Fibroblast of skin of right biceps (primary cell): ENCODE data around the gene ATF7.
"Not testable (repeated sequence)": the region's sequence is repeated elsewhere in the genome, so short reads cannot be mapped to it uniquely, and the experiment has no call there.

Experiments
- DNase-seq: peaks from one replicate; pipeline ENCODE4 v3.0.0-alpha.2; 2013

The ATF7 gene

GRCh38 chr12:53626702-53627169, 554 bp upstream of the ATF7 start:
- DNase-seq = no peak

GRCh38 chr12:53625373-53625945, 723 bp downstream of the ATF7 start:
- no peak for DNase-seq

DNA sequence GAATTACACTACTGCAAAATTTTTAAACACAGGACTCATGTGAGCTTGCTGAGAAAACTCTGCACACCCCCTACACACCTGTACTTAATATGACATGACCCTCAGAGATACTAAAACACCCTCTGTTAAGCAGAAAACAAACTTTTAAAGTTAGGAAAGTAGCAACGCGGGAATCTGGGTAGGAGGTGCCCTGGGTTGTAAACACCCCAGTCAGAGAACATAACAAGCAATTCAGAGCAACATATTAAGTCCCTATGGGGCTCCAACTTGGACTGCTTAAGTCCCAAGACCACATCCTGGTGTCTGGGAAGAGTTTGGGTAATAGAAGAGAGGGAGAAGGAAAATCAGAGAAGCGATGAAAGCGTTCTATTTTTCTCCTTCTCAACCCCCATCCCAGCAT, 1.2 kb downstream of the ATF7 start:
- no peak for DNase-seq

DNA sequence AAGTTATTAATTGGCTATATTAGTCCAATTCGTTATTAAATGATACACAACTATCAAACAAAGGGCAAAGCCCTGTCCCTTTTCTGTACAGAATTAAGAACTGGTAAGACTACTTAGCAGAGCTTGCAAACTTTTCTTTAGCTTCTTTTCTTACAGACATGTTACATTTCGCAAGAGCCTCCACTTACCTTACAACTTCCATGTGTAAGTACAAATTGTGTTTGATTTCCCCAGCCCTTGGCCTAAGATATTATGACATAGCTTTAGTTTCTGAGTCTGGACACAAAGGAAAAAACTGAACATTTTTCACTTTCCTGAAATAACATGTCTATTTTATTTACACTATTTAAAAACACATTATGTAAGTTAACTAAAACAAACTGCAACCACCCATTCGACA, 1.7 kb downstream of the ATF7 start:
- no peak for DNase-seq

- peak; percentile 26 for DNase-seq
Observed at GRCh38 chr12:53623548-53624385, 2.4 kb downstream of the ATF7 start.

DNA sequence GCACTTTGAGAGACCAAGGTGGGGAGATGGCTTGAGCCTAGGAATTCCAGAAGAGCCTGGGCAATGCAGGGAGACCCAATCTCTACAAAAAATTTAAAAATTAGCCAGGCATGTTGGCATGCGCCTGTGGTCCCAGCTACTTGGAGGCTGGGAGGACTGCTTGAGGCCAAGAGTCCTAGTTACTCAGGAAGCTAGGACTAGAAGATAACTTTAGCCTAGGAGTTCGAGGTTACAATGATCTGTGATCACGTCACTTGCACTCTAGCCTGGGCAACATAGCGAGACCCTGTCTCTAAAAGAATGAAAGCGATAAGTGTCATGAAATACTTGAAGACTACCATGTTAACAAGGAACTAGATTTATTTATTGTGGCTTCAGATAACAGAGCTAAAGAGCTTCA, 3.5 kb downstream of the ATF7 start:
- no peak for DNase-seq

DNA sequence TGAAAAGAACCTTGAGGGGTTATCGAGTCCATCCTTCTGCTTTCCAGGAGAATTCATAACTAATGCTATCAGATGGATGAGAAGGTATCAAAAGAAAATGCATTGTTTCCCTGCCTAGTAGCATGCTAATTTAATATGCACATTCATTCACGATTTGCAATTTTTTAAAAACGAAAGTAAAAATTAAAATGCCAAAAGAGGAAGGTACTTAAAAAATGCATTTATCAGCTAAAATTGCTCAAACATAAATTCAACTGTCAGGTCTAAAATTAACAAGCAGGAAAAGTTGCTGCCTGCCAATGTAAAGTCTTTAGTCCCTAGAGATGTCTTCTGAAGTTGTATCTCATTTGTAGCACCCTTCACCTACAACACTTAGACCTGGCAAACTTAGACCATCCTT, 7.9 kb downstream of the ATF7 start:
- no peak for DNase-seq

DNA sequence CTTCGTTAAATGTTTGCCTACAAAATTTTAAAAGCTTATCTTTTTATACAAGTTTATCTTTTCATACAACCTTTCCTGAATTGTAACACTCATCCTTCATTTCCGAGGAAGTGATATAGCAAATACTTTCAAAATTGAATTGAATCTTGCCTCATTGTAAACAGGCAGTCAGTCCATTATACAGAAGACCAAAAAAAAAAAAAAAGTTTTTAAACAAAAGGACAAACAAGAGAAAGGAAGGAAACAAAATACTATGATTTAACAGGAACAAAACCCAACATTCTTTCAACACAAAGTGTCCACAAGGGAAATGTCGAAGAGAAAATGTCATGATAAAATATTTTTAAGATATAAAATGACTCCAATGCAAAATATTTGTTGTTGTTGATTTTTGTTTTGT, 8.5 kb downstream of the ATF7 start:
- DNase-seq = no peak

GRCh38 chr12:53616950-53617349, 9.2 kb downstream of the ATF7 start:
- DNase-seq = no peak

DNA sequence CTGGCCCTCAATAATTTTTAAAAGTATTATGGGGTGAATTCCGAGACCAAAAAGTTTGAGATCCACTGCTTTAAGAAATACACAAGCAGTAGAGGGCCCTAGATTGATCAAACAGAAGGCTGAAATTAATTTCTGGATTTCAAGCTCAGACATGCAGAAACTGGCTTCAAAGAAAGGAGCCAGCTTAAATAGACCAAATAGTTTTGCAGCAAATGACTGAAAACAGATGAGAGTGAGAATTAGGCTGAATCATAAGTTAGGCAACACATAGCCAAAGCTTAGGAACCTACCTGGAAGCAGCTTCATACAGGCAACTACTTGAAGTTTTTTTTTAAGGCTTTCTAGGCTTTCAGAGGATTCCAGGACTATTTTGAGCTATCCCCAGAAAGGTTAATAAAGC, 12.4 kb downstream of the ATF7 start:
- peak; percentile 16 for DNase-seq

DNA sequence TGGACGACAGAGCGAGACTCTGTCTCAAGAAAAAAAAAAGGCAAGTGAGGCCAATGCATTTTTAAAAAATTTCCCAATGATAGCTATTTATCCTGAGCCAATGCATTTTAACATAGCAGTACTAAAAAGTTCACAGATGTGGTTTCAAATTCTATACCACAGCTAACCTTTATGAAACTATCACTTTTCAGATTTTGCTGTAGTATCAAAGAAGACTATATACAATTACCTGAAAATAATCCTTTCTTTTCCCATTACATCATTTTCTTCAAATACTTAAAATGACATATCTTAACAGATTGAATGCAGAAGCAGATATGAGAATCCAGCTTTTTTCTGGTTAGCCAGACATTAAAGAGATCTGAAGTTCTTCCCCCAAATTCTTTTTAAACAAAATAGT, 13.2 kb downstream of the ATF7 start:
- no peak for DNase-seq

DNA sequence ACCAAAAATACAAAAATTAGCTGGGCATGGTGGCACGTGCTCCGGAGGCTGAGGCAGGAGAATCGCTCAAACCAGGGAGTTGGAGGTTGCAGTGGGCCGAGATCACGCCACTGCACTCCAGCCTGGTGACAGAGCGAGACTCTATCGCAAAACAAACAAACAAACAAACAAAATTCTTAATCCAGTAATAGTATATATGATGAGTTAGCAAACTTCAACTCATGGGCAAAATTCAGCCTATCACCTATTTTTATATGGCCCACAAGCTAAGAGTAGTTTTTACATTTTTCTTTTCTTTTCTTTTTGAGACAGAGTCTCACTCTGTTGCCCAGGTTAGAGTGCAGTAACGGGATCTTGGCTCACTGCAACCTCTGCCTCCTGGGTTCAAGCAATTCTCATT, 14.9 kb downstream of the ATF7 start:
- DNase-seq = no peak

- not testable (repeated sequence) for DNase-seq
Observed at GRCh38 chr12:53606688-53607087, 19.5 kb downstream of the ATF7 start.

DNA sequence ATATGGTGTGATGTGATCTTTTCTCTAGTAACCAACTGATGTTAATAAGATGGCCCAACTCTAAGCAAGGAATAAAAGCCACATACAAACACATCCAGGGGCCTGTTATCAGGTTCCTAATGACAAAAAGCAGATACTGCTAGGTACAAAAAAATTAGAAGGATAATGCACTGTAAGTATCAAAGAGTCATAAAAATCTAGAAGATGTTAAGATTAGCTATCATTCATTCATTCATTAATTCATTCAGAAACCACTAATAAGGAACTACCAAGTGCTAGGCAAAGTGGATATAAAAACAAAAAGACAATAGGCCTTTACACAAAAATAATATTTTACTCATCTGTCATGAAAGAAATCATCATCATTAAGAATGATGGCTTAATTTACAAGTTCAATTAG, 21.6 kb downstream of the ATF7 start:
- DNase-seq = no peak

DNA sequence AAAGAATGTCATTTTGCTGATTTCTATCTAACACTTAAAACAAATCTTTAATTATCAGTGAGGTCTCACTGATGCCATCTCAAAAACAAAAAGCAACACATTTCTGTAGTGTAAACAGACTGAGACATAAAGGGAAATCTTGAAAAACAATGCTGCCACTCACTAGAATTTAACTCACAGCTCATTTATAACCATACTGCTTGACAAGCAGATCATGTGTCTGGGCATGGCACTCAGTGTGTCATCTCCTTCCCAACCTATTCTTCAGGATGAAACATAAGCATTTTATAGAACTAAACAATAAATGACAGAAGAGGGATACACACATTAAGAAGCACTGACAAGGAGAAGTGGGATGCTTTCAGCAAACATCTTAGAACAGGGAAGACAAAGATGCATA, 22.4 kb downstream of the ATF7 start:
- no peak for DNase-seq

- DNase-seq = no peak
Observed at GRCh38 chr12:53603196-53603595, 23.0 kb downstream of the ATF7 start.

DNA sequence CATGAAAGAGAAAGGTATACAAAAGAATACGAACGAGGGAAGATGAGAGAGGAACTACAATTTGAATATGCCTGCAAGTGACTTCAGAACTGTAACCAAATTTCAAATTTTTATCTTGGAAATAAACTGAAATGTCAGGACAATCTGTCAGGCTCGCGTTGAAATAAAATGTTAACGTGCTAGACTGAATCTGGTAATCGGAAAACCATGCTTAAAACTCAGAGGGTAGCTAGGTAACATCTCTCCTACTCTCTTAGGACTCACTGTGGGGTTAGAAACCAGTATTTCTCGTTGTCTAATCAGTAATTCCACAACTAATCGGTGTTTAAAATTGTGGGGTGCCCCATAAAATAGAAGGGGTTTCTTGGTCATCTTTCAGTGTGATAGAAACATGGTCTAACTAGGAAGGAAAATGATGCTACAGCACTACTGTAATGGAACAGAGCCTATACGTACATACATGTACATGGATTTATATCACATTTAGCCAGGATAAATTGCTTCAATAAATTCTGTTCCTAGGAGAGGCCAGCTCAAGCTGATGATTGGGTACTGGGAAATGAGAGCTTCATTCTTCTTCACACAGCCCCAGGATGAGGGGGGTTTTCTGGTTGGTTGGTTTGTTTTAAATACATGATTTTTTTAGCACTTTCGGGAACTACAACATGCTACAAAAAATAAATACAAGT, 23.9 kb downstream of the ATF7 start:
- DNase-seq = no peak

DNA sequence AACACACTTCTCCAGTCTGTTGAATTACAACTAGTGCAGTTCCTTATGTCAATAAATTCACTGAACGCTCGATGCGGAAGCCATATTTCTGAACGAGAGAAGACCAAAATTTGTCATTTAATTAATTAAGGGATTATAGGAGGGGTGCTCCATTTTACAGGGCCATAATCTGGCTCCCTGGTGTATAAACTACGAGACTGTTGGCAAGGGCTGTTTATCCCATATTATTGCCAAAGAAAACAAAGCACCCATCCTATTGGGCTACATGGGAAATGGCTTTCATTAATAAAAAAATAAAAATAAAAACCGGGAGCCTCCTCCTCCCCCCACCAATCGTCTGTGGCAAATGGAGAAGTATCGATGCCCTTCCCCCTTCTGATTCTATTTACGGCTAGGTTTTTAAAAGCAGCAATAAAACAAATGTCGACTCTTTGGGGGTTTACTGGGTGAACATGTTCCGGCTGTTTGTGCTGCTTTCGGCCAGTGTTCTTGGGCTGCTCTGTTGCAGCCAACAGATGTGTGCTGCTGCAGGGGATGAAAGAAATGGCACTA, 24.8 kb downstream of the ATF7 start:
- DNase-seq = no peak

- DNase-seq = no peak
Observed at GRCh38 chr12:53600490-53601295, 25.5 kb downstream of the ATF7 start.

GRCh38 chr12:53599579-53599978, 26.6 kb downstream of the ATF7 start:
- no peak for DNase-seq

DNA sequence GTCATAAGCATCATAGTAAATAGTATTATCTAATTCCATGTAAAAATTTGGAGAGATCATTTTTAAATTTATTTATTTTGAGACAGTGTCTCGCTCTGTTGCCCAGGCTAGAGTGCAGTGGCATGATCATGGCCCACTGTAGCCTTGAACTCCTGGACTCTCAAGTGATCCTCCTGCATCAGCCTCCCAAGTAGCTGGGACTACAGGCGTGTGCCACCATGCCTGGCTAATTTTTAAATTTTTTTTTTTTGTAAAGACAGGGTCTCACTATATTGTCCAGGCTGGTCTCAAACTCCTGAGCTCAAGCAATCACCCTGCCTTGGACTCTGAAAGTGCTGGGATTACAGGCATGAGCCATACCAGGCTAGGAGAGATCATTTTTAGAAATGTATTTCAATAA, 27.2 kb downstream of the ATF7 start:
- DNase-seq = not testable (repeated sequence)

- DNase-seq = peak; percentile 57
Observed at GRCh38 chr12:53596920-53597363, 29.2 kb downstream of the ATF7 start.
